ENCODE measurements around the gene RNLS.

The RNLS gene

GRCh38 chr10:88466786-88467185 is 116.3 kb downstream of the RNLS start:
- DNase-seq (ENCODE audit: extremely low read depth, low read depth): no peak

GRCh38 chr10:88465765-88466164 is 117.4 kb downstream of the RNLS start:
- TF ChIP-seq CTCF (IDR thresholded peaks at IDR 0.05; ENCODE audit: low read depth, low read length): no peak
- no peak for DNase-seq (ENCODE audit: extremely low read depth, low read depth)

More at GRCh38 chr10:88466786-88467185, 116.3 kb downstream of the RNLS start:
- no peak for TF ChIP-seq CTCF (IDR thresholded peaks at IDR 0.05; ENCODE audit: low read depth, low read length)

- no peak for DNase-seq (ENCODE audit: extremely low read depth, low read depth)
- no peak for TF ChIP-seq CTCF (IDR thresholded peaks at IDR 0.05; ENCODE audit: low read depth, low read length)
Measured at GRCh38 chr10:88463811-88464210, 119.3 kb downstream of the RNLS start.

- TF ChIP-seq CTCF (IDR thresholded peaks at IDR 0.05; ENCODE audit: low read depth, low read length): no peak
- no peak for DNase-seq (ENCODE audit: extremely low read depth, low read depth)
Measured at GRCh38 chr10:88461426-88461825, 121.7 kb downstream of the RNLS start.

GRCh38 chr10:88459530-88459929 is 123.6 kb downstream of the RNLS start:
- no peak for DNase-seq (ENCODE audit: extremely low read depth, low read depth)
- no peak for TF ChIP-seq CTCF (IDR thresholded peaks at IDR 0.05; ENCODE audit: low read depth, low read length)

- no peak for DNase-seq (ENCODE audit: extremely low read depth, low read depth)
- TF ChIP-seq CTCF (IDR thresholded peaks at IDR 0.05; ENCODE audit: low read depth, low read length): no peak
Measured at GRCh38 chr10:88458209-88458608, 124.9 kb downstream of the RNLS start.

- TF ChIP-seq CTCF (IDR thresholded peaks at IDR 0.05; ENCODE audit: low read depth, low read length): no peak
- no peak for DNase-seq (ENCODE audit: extremely low read depth, low read depth)
Measured at GRCh38 chr10:88457660-88458059, 125.5 kb downstream of the RNLS start.

All from AG09319 (cell line).